NCI-H510A (cell line): ENCODE data around the gene WASHC4.

ENCODE experiments used
- DNase-seq: peaks from one replicate; lab custom pipeline; 2025; lab: John Stamatoyannopoulos, UW

The WASHC4 gene

GRCh38 chr12:105209091-105209490, 101.6 kb downstream of the WASHC4 start:
- no peak for DNase-seq

GRCh38 chr12:105212438-105212837, 104.9 kb downstream of the WASHC4 start:
- no peak for DNase-seq

GRCh38 chr12:105214148-105214547, 106.6 kb downstream of the WASHC4 start:
- DNase-seq: no peak

- DNase-seq: no peak
These were observed 107.3 kb downstream of the WASHC4 start for GRCh38 chr12:105214670-105215375.

- DNase-seq: no peak
These were observed 110.9 kb downstream of the WASHC4 start for GRCh38 chr12:105218434-105218833.
